ENCODE measurements around the gene IL34.

The IL34 gene
- 0 to 0.33 (median 0.19) reads per million in 9 experiments for total RNA-seq

- H3K9me3 Mint-ChIP-seq, result no peaks in the 10 kb centered on the region
- H3K4me3 Mint-ChIP-seq, result no peak within 1 kb of the TSS
- H3K36me3 Mint-ChIP-seq (ENCODE audit: insufficient read depth), result no peaks in the 10 kb centered on the region
- H3K27ac Mint-ChIP-seq, result no peak within 1 kb of the TSS
- no peak for DNase-seq
- H3K4me1 Mint-ChIP-seq (ENCODE audit: low read depth in 2 of 2), result no peaks in the 10 kb centered on the region
- ATAC-seq (replicated peaks), result no peak
- H3K27me3 Mint-ChIP-seq, result peaks cover 19 to 24% of the 10 kb centered on the region in 2 donors
Measured at GRCh38 chr16:70646260-70647241, at the start of gene IL34. TSS of gene IL34 (plus strand) at chr16:70646559. CDS start at chr16:70646948, 389 bp downstream.

GRCh38 chr16:70597135-70597835, 49.1 kb upstream of the IL34 start:
- DNase-seq (no peak), ATAC-seq (replicated peaks) (no peak)
- H3K27me3 Mint-ChIP-seq, result peaks cover 7 to 16% of the 10 kb centered on the region in 2 donors
- H3K4me3 Mint-ChIP-seq, result no peak overlapping the region
- peak overlapping the region in 1 of 2 donors; percentile 19 for H3K27ac Mint-ChIP-seq
- peaks cover 3% of the 10 kb centered on the region for H3K36me3 Mint-ChIP-seq (ENCODE audit: insufficient read depth)
- no peaks in the 10 kb centered on the region for H3K4me1 Mint-ChIP-seq (ENCODE audit: low read depth in 2 of 2)
- no peaks in the 10 kb centered on the region for H3K9me3 Mint-ChIP-seq

- Mint-ChIP-seq H3K4me1 (ENCODE audit: low read depth in 2 of 2) (no peaks in the 10 kb centered on the region), H3K9me3 (no peaks in the 10 kb centered on the region), H3K27me3 (peaks cover 7 to 16% of the 10 kb centered on the region in 2 donors), H3K4me3 (no peak overlapping the region), H3K36me3 (ENCODE audit: insufficient read depth) (peaks cover 5% of the 10 kb centered on the region), H3K27ac (no peak overlapping the region)
- no peak for DNase-seq
- ATAC-seq (replicated peaks), result no peak
Measured at GRCh38 chr16:70598937-70599503, 47.3 kb upstream of the IL34 start.

- Mint-ChIP-seq H3K36me3 (ENCODE audit: insufficient read depth) (peaks cover 3% of the 10 kb centered on the region), H3K27ac (no peak overlapping the region), H3K9me3 (no peaks in the 10 kb centered on the region), H3K4me1 (ENCODE audit: low read depth in 2 of 2) (no peaks in the 10 kb centered on the region), H3K27me3 (peaks cover 7 to 16% of the 10 kb centered on the region in 2 donors), H3K4me3 (no peak overlapping the region)
- ATAC-seq (replicated peaks), result no peak
- DNase-seq, result no peak
Measured at GRCh38 chr16:70600730-70601129, 45.6 kb upstream of the IL34 start.

GRCh38 chr16:70601576-70602575, 44.5 kb upstream of the IL34 start:
- no peaks in the 10 kb centered on the region for H3K9me3 Mint-ChIP-seq
- peaks cover 3% of the 10 kb centered on the region for H3K36me3 Mint-ChIP-seq (ENCODE audit: insufficient read depth)
- no peak for ATAC-seq (replicated peaks)
- peaks cover 7 to 16% of the 10 kb centered on the region in 2 donors for H3K27me3 Mint-ChIP-seq
- H3K27ac Mint-ChIP-seq, result no peak overlapping the region
- no peaks in the 10 kb centered on the region for H3K4me1 Mint-ChIP-seq (ENCODE audit: low read depth in 2 of 2)
- no peak for DNase-seq
- no peak overlapping the region for H3K4me3 Mint-ChIP-seq

- H3K4me1 Mint-ChIP-seq (ENCODE audit: low read depth in 2 of 2), result no peaks in the 10 kb centered on the region
- DNase-seq, result no peak
Measured at GRCh38 chr16:70602831-70603230, 43.5 kb upstream of the IL34 start.

GRCh38 chr16:70604407-70605282, 41.7 kb upstream of the IL34 start:
- Mint-ChIP-seq H3K27me3 (peaks cover 7 to 20% of the 10 kb centered on the region in 2 donors), H3K9me3 (no peaks in the 10 kb centered on the region), H3K4me1 (ENCODE audit: low read depth in 2 of 2) (no peaks in the 10 kb centered on the region), H3K4me3 (no peak overlapping the region), H3K27ac (peak overlapping the region in 1 of 2 donors; percentile 61), H3K36me3 (ENCODE audit: insufficient read depth) (peaks cover 3% of the 10 kb centered on the region)
- DNase-seq (no peak), ATAC-seq (replicated peaks) (no peak)

More at GRCh38 chr16:70602831-70603230, 43.5 kb upstream of the IL34 start:
- H3K9me3 Mint-ChIP-seq, result no peaks in the 10 kb centered on the region
- no peak for ATAC-seq (replicated peaks)
- peaks cover 3% of the 10 kb centered on the region for H3K36me3 Mint-ChIP-seq (ENCODE audit: insufficient read depth)
- no peak overlapping the region for H3K27ac Mint-ChIP-seq
- H3K4me3 Mint-ChIP-seq, result no peak overlapping the region
- H3K27me3 Mint-ChIP-seq, result peaks cover 7 to 16% of the 10 kb centered on the region in 2 donors

- peaks cover 3% of the 10 kb centered on the region for H3K36me3 Mint-ChIP-seq (ENCODE audit: insufficient read depth)
- ATAC-seq (replicated peaks), result no peak
- no peak overlapping the region for H3K4me3 Mint-ChIP-seq
- no peaks in the 10 kb centered on the region for H3K9me3 Mint-ChIP-seq
- DNase-seq, result no peak
- H3K4me1 Mint-ChIP-seq (ENCODE audit: low read depth in 2 of 2), result no peaks in the 10 kb centered on the region
- H3K27me3 Mint-ChIP-seq, result peaks cover 2 to 20% of the 10 kb centered on the region in 2 donors
- H3K27ac Mint-ChIP-seq, result no peak overlapping the region
Measured at GRCh38 chr16:70605283-70605657, 41.1 kb upstream of the IL34 start.

GRCh38 chr16:70608521-70608920, 37.8 kb upstream of the IL34 start:
- H3K4me1 Mint-ChIP-seq (ENCODE audit: low read depth in 2 of 2), result no peaks in the 10 kb centered on the region
- peaks cover 0 to 17% of the 10 kb centered on the region in 2 donors for H3K27me3 Mint-ChIP-seq
- no peaks in the 10 kb centered on the region for H3K9me3 Mint-ChIP-seq
- H3K36me3 Mint-ChIP-seq (ENCODE audit: insufficient read depth), result no peaks in the 10 kb centered on the region
- no peak for ATAC-seq (replicated peaks)
- H3K27ac Mint-ChIP-seq, result no peak overlapping the region
- no peak for DNase-seq
- no peak overlapping the region for H3K4me3 Mint-ChIP-seq

GRCh38 chr16:70610273-70611223, 35.8 kb upstream of the IL34 start:
- Mint-ChIP-seq H3K4me1 (ENCODE audit: low read depth in 2 of 2) (no peaks in the 10 kb centered on the region), H3K36me3 (ENCODE audit: insufficient read depth) (no peaks in the 10 kb centered on the region), H3K27ac (no peak overlapping the region), H3K4me3 (no peak overlapping the region), H3K9me3 (no peaks in the 10 kb centered on the region), H3K27me3 (peaks cover 0 to 17% of the 10 kb centered on the region in 2 donors)
- DNase-seq (no peak), ATAC-seq (replicated peaks) (no peak)

- H3K9me3 Mint-ChIP-seq, result no peaks in the 10 kb centered on the region
- no peak for DNase-seq
- H3K4me3 Mint-ChIP-seq, result no peak overlapping the region
- ATAC-seq (replicated peaks), result no peak
- peaks cover 0 to 17% of the 10 kb centered on the region in 2 donors for H3K27me3 Mint-ChIP-seq
- H3K36me3 Mint-ChIP-seq (ENCODE audit: insufficient read depth), result no peaks in the 10 kb centered on the region
- no peaks in the 10 kb centered on the region for H3K4me1 Mint-ChIP-seq (ENCODE audit: low read depth in 2 of 2)
- no peak overlapping the region for H3K27ac Mint-ChIP-seq
Measured at GRCh38 chr16:70611224-70611598, 35.1 kb upstream of the IL34 start.
